Central memory CD4-positive, alpha-beta T cell (primary cell): Measurements from ENCODE around the gene CACNB1.

ENCODE experiments used
- DNase-seq: peaks from one replicate; pipeline ENCODE4 v3.0.0; 2022

Gene CACNB1

DNA sequence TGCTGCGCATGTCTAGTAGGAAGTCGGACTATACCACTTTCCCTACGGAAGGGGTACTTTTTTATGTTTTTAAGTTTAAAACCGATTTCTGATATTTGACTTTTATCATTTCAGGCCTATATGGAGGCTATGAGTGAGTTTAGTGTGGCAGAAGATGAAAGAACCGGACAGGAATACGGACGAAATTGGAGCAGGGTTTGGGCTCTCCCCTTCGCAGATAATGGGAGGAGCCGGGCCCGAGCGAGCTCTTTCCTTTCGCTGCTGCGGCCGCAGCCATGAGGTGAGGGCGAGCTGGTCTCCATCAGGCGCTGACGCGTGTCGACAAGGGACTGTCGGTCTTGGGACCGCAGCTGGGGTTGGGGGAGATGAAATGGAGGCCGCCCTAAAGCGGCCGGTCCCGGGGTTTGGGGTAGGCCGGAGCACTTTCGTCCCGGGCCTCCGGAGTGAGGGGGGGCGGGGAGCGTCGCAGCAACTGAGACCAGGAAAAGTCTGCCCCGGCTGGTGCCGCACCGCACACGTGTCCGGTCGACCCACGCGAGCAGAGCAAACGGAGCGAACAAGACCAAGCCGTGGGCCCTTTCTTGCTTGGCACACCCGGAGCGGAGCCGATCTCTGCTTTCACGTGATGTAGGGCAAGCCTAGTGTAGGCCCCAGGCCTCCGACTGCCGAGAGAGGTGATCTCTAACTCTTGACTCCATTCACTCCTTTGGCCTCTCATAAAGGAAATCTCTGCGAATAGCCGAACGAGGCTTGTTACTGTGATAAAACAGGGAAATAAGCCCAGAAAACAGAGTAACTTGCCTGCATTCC, 2.8 kb upstream of the CACNB1 start, which contains the start of gene RPL19:
Gene RPL19 (plus strand): TSS at position 214 of the 810 bp plus-strand sequence. CDS start 62 bp downstream, at position 276.
- DNase-seq = no peak

DNA sequence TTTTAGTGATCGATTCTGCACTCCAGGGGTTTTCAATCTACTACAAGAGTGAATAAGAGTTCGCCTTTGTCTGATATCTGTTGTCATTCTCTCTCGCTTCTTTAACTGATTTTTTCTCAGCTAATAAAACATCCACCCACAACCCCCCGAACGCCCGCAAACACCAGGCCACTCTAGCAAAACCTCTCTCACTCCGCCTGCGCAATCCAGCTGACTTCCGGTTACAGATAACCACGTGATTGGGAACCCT, 2.3 kb upstream of the CACNB1 start:
- peak; percentile 88 for DNase-seq

DNA sequence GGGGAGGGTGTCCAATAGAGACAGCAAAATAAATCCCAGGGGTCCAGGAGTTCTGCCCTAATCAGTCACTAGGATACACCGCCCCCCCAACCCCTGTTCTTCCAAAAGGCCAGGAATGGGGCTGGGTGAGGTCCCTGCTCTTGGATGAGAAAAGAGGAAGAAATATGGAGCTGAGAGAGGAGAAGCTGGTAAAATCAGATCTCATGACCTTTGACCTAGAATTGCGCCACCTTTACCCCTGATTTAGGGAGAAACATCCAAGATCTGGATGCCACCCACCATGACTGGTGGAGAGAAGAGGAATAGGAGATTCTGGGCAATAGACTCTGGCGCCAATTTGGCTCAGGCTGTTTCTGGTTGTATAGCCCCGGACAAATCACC, 707 bp upstream of the CACNB1 start:
- DNase-seq = no peak

DNA sequence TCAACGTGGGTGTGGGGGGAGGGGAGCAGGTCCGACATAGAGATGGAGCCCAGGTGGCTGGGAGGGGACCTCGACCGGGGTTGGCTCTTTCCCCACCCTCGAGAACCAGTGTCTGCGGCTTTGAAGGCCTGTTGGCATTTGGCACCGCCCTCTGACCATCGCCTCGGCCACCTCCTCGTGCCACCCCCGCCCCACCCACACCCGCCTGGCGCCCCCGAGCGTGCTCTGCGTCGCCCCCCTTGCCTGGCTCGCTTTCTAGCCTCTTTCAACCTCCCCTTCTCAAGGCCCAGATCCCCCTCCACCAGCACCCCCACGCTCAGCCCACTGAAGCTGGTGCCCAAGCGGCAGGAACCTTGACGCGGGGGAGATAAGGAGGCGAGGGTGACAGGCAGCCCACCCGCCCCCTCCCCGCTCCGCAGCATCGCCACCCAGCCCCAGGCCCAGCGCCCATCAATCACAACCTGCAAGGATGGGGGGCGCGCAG, 619 bp downstream of the CACNB1 start:
- DNase-seq = no peak

DNA sequence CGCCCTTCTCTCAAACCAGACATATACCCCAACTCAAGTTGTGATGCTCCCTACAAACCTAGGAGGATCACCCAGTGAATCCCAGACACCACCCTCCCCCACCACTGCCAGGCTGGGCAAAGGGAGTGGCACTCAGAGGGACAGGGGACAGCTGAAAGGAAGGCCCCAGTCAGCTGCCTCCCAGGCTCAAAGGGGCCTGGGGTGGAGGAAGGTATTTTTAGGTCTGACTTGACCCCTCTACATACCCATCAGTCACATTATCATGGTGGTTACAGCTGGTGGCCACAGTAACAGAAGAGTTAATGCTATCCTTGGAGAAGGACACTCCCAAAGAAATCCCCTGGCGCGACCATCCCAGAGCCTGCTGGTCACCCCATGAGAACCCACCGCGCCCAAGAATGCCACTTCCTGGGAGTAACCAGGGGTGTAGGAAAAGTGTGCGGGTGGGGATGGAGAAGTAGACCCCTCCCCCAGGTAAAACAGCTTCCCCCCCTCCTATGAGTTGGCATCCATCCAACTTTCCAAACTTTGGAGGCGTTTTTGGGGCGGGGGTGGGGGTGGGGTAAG, 1.1 kb downstream of the CACNB1 start:
- no peak for DNase-seq

DNA sequence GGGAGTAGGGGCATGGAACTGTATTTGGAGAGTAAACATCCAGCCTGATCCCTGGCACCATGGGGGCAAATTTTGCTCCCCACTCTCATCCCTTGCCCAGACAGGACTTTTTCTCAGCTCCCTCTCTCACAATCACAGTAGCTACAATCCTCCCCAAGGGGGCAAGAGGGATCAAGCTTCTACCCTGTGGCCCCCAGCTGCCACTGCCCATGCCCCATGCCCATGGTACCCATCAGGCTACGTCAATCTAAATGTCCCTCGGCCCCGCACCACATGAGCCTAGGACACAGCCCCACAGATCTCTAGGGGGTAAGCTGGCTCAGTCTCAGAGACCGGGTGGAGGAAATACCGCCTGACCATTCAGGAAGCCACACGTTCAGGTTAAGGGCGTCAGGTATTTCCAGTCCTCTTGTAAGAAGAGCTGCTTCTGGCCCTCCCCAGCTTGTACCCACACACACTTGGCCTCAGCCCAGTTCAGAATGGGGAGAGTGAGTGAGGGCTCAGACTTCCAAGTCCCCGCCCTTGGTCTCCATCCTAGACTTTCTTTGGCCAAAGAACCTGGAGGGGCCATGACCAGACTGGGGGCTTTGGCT, 1.8 kb downstream of the CACNB1 start:
- DNase-seq = no peak

DNA sequence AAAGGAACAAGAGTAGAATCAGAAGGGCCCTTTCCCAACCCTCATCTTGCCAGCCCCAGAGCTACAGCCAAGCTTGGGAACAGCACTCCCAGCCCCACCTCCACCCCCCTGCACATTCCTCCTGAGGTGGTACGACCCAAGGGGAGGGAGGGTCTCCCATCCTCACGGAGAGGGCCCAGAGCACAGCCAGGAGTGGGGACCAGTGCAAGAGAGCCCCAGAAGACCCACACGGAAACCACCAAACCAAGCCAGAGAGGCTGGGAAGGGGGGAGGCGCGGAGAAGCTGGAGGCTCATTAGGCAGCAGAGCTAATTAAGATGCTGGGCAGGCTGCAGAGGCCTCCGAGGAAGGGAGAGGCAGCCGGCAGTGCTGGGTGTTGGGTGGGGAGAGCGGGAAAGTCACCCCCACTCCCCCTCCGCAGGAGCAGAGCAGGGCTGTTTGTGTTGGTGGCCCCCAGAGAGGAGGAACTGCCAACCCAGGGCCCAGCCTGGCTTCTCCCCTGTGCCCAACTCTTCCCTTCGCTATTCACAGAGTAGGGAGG, 2.4 kb downstream of the CACNB1 start:
- no peak for DNase-seq

DNA sequence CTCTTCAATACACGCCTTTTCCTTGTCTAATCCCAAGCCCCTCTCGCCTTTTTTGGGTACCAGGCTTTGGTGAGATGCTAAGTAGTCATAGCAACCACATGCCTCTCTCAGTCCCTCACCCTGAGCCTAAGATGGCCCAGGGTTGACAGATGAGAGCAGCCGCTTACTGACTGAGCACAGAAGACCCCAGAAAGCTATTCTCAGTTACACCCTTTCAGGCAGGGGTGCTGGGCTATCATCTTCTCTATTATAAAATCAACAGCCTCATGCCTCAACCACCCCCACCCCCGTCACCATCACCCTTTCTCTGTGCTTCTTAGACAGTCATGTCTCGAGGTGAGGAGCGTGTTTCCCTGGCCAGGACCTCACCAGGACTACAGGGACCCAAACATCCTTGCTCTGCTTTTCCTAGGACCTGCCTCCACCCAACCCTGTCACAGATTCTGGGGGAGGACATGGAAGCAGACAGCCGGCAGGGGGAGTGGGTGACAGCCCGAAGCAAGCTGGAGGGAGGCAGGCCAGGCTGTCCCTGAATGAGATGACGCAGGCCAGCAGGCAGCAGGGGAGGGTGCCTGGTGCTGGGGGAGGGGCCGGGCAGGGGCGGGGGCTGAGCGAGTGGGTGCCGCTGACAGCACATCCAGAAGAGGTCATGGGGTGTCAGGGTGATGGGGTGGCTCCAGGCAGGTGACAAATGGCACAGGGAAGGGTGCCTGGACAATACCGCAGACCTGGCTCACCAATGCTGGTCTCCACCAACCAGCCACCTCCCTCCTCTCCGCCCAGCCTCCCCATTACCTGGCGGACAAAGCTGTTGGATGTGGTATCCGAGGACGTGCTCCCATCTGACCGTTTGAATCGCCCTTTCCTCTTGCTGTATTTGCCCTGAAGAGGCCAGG, 3.1 kb downstream of the CACNB1 start:
- DNase-seq = no peak

DNA sequence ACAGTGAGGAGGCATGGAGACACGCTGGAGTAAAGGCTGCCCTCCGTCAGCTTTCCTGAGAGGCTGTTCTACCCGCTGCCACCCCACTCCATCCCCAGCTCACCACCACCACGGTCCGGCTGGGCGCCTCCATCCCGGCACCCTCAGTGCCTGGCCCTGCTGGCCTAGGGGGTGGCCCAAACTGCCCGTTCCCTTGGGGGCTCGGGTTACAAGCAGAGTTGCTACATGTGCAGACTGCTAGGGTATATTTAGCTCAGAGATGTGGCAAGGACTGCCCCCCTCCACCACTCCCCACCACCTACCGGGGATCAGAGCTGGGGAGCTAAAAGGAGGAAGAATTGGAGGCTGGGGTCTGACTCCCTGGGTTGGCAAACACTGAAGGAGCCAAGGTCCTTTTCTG, 4.1 kb downstream of the CACNB1 start:
- DNase-seq = no peak

DNA sequence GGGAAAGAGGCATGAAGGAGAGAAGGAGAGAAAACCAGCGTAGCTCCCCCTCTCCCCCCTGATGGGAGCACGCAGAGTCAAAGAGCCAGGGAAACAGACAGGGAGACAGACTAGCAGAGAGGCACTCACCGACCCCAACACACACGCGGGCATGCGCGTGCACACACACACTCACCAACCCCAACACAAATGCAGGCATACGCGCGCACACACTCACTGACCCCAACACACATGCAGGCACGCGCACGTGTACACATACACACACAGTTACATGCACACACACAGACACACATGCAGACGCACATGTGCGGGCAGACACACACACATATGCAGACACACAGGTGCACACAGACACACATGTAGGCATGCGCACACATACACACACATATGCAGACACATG, 4.6 kb downstream of the CACNB1 start:
- DNase-seq = no peak

DNA sequence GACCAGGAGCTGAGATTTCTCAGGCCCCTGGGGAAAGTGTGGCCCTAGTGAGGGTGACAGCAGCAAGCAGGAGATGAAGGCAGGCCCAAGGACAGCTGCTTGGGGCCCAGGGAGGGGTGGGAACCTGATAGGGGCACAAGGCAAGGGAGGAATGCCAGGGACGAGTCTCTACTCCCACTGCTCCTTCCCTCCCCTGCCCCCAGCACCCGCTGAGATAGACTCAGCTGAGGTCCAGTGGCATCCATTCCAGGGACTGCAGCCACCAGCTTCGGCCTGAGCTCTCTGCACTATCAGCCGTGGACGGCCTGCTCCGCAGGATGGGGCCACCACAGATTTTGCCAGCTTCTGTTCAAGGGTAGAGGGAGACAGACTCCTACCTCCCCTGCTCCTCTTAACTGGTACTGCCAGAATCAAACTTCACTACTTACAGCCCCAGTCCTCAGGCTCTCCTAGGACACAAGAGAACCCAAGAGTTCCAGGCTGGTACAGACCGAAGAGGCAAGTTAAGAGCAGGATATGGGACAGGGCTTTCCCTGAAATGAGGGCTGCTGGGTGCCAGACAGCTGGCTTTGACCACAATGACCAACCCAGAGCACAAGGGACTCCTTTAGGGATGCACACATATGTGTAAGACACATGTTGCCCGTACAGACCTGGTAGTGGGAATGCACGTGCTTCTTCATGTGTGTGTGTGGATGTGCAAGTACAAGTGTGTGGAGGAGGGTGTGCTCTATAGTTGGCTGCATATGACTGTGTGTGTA, 5.5 kb downstream of the CACNB1 start:
- no peak for DNase-seq

DNA sequence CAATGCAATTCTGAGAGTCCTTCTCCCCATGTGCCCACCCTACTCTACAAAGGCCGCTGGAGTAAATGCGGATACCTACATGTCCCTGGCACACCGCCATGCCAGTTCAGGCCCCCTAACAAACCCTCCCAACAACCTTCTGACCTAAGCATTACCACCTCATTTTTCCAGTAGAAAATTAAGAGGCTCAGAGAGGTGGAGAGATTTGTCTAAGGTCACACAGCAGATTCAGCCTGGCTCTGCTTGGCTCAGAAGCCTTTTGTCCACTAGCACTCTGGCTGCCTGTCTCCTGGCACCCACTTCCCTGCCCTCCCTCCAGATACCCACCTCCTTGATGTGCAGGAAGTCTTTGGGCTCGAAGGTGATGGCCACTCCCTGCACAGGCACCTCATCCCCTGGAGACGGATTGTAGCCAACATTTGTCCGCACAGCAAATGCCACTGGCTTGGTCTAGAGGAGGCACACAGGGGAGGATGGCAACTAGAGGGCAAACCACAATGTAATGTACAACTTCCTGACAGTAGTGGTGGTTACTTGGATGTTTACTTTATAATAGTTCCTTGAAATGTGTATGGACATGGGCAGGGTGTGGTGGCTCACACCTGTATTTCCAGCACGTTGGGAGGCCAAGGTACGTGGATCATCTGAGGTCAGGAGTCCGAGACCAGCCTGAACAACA, 10.2 kb downstream of the CACNB1 start:
- DNase-seq = no peak

DNA sequence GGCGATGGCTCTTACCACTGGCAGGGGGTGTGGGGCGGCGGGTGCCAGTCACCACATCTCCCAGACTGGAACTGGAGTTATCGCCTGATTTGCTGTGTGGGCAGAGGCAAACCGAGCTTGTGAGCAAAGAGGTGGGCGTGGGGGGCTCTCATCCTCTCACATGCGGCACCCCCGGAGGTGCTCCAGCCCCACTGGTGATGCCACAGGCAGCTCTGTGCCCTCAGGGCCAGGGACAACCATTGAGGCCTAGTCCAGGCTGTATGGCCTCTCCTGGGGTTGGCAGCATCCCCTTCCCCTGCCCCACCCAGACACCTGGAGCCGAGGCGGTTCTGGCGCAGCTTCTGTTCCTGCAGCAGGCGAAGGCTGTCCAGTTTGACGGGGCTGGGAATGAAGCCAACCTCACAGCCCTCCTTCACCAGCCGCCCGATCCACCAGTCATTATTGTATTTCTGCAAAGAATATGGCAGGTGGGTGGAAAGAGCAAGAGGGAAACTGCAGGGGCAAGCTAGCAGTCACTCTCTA, 10.9 kb downstream of the CACNB1 start:
- no peak for DNase-seq

DNA sequence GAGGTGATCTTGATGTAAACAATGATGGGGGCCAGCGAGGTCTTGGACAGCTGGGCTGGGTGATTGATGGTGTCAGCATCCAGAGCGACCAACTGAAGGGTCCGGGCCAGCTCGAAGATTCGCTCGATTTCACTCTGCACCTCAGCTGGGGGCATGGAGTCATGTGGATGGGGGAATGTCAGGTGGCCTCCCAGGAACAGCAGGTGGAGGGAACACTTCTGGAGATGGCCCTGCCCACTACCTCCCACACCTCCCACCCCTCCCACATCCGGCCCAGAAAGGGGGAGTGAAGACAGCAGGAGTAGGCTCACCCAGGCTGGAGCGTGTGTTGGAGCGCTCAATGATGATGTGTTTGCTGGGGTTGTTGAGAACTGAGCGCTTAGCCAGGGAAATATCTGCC, 13.7 kb downstream of the CACNB1 start:
- no peak for DNase-seq

DNA sequence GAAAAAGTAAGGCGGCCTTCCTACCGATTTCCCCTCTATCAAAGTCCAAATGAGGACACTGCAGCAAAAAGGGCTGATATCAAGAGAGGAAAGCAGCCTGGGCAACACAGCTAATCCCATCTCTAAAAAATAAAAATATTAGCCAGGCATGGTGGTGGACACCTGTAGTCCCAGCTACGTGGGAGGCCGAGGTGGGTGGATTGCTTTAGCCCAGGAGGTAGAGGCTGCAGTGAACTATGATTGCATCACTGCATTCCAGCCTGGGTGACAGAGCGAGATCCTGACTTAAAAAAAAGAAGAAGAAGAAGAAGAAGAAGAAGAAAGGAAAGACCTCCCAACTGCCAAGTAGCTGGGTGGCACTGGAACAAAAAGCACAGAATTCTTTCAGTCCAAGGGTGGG, 14.4 kb downstream of the CACNB1 start:
- DNase-seq = no peak

DNA sequence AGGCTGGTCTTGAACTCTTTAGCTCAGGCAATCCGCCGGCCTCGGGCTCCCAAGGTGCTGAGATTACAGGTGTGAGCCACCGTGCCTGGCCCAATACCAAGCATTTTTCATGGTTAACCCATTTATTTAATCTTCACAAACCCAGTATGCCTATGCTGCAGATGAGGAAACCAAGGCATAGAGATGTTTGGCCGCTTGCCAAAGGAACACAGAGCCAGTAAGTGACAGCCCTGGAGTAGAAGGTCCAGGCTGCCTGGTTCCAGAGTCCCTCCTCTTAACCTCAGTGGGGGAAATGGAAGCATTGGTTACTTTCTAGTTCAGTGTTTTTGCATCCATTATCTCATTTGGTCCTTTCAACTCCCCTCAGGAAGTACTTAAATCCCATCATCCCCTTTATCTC, 16.2 kb downstream of the CACNB1 start:
- DNase-seq = no peak

DNA sequence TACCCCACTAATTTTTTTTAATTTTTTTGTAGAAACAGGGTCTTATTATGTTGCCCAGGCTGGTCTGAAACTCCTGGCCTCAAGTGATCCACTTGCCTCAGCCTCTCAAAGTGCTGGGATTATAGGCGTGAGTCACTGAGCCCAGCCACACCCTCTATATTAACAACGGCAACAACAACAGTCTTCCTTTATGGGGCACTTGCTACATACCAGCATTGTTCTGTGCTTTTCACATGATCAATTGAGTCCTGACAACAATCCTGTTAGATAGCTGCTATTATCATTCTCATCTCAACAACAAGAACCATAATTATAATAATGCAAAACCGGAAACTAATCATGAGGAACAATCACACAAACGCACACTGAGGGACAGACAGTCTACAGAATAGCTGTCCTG, 18.9 kb downstream of the CACNB1 start:
- no peak for DNase-seq

DNA sequence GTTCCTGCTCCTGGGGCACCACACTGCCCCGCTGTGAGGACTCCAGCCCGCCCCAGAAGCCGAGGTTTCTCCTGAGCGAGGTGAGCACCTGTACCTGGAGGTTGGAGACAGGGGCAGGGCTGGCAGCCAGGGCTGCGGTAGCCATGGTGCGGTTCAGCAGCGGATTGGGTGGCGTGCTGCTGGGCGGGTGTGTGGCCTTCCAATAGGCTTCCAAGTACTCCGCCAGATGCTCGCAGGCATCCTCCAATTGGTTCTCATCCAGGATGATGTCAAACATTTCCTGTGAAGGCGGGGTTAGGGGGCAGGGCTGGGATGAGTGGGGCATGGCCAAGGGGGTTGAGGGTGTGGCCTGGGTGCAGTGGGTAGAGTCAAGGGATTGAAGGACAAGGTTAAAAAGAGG, 20.2 kb downstream of the CACNB1 start:
- DNase-seq = no peak

DNA sequence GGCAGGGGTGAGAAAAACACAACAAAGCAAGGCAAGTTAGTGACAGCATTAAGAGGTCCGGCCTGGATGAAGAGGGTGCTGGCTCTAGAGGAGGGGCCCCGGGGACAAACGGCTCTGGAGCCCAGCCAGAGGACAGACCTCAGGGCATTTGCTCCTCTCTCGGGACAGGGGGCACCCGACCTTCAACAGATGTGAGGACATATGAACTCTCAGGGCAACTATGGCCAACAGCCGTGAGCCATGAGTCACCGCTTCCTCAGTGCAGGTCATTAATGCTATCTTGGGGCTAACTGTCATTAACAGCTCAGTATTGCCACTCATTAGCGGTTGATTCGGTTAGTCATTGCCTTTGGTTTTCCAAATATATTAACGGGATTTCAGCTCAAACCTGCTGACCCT, 21.8 kb downstream of the CACNB1 start:
- DNase-seq = no peak

DNA sequence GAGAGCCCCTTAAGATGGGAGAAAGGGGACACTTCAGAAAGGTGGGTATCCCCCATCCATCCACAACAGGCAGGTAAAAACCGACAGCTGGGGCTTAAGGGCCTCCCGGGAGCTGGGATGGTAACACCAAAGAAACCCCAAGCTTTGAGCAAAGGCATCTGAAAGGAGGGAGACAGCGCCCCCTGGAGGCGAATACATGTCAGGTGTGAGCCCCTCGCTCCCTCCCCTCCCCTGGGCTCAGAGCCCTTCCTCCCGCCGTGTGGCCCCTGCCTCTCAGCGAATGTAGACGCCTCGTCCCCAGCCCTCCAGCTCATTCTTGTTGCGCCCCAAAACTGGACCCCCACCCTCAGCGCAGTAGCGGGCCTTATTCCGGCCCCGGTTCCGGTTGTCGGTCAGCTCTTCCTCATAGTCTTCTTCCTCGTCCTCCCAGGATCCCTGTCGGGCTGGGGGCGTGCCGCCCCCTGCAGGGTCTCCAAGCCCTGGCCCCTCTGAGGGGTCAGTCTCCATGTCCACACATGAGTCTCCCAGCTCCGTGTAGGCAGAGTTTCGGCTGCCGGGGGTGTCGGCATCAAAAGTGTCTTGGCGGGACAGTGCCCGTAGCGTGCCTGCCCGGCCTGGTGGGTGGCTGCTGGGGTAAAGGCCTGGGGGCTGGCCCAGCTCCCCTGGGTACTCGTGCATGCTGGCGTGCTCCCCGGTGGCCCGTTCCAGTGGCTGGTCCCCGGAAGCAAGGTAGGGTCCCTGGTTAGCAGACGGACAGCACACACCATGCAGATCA, 22.4 kb downstream of the CACNB1 start:
- DNase-seq = peak; percentile 61
